ENCODE measurements around the gene PLCB3. TPM values are rescaled to one million over a fixed set of nuclear protein-coding genes. Genes with fewer than 3 reads are reported as not detected.

PLCB3 gene
- total and polyA plus RNA-seq, 2 experiments from 2014 or later = 19.0 to 23.5 TPM

- no peak overlapping the region for H3K4me3 ChIP-seq
- H3K27me3 ChIP-seq = no peaks in the 10 kb centered on the region
- TF ChIP-seq EZH2 (IDR thresholded peaks at IDR 0.05; ENCODE audit: borderline replicate concordance) (no peak), EZH2phosphoT487 (IDR thresholded peaks at IDR 0.05; ENCODE audit: low read depth, severe bottlenecking, unreplicated experiment) (no peak), CTCF (IDR thresholded peaks at IDR 0.05; ENCODE audit: poor library complexity) (no peak)
- peaks cover 5% of the 10 kb centered on the region for H3K4me1 ChIP-seq (ENCODE audit: insufficient read depth)
- no peaks in the 10 kb centered on the region for H3K79me2 ChIP-seq
- H3K27ac ChIP-seq = no peak overlapping the region
- no peaks in the 10 kb centered on the region for H4K20me1 ChIP-seq (ENCODE audit: insufficient read depth, poor library complexity, severe bottlenecking)
- 84% methylated on average over 29 of the region's 29 CpGs for WGBS (ENCODE audit: low lambda C conversion rate, missing lambda C conversion rate)
- H3K9me2 ChIP-seq (replicated peaks; ENCODE audit: insufficient read depth) = no peaks in the 10 kb centered on the region
- no peaks in the 10 kb centered on the region for H3K9me3 ChIP-seq (ENCODE audit: low read depth)
- H2AFZ ChIP-seq = no peak overlapping the region
- no peaks in the 10 kb centered on the region for H3K36me3 ChIP-seq (replicated peaks; ENCODE audit: insufficient read depth, low read depth)
- H3K4me2 ChIP-seq = no peak overlapping the region
- no peak for DNase-seq (ENCODE audit: low spot score)
These were observed 12.0 kb downstream of the PLCB3 start for GRCh38 chr11:64263021-64263946.

GRCh38 chr11:64263947-64264317 lies 12.6 kb downstream of the PLCB3 start:
- H3K27me3 ChIP-seq = no peaks in the 10 kb centered on the region
- H4K20me1 ChIP-seq (ENCODE audit: insufficient read depth, poor library complexity, severe bottlenecking) = no peaks in the 10 kb centered on the region
- no peak for DNase-seq (ENCODE audit: low spot score)
- TF ChIP-seq EZH2phosphoT487 (IDR thresholded peaks at IDR 0.05; ENCODE audit: low read depth, severe bottlenecking, unreplicated experiment) (no peak), EZH2 (IDR thresholded peaks at IDR 0.05; ENCODE audit: borderline replicate concordance) (no peak), CTCF (IDR thresholded peaks at IDR 0.05; ENCODE audit: poor library complexity) (no peak)
- no peak overlapping the region for H3K27ac ChIP-seq
- WGBS (ENCODE audit: low lambda C conversion rate, missing lambda C conversion rate) = 89% methylated on average over 7 of the region's 8 CpGs
- H3K4me1 ChIP-seq (ENCODE audit: insufficient read depth) = peaks cover 11% of the 10 kb centered on the region
- H3K79me2 ChIP-seq = no peaks in the 10 kb centered on the region
- no peaks in the 10 kb centered on the region for H3K36me3 ChIP-seq (replicated peaks; ENCODE audit: insufficient read depth, low read depth)
- H2AFZ ChIP-seq = no peak overlapping the region
- no peak overlapping the region for H3K4me3 ChIP-seq
- H3K9me3 ChIP-seq (ENCODE audit: low read depth) = no peaks in the 10 kb centered on the region
- no peaks in the 10 kb centered on the region for H3K9me2 ChIP-seq (replicated peaks; ENCODE audit: insufficient read depth)
- H3K4me2 ChIP-seq = no peak overlapping the region

- DNase-seq (ENCODE audit: low spot score) = no peak
- Histone ChIP-seq H3K4me2 (no peak overlapping the region), H3K9me3 (ENCODE audit: low read depth) (no peaks in the 10 kb centered on the region), H2AFZ (no peak overlapping the region), H3K27ac (no peak overlapping the region), H3K9me2 (replicated peaks; ENCODE audit: insufficient read depth) (no peaks in the 10 kb centered on the region), H3K4me1 (ENCODE audit: insufficient read depth) (peaks cover 12% of the 10 kb centered on the region), H3K36me3 (replicated peaks; ENCODE audit: insufficient read depth, low read depth) (no peaks in the 10 kb centered on the region), H3K4me3 (no peak overlapping the region), H3K79me2 (no peaks in the 10 kb centered on the region), H4K20me1 (ENCODE audit: insufficient read depth, poor library complexity, severe bottlenecking) (no peaks in the 10 kb centered on the region), H3K27me3 (no peaks in the 10 kb centered on the region)
- 84% methylated on average over 10 of the region's 10 CpGs for WGBS (ENCODE audit: low lambda C conversion rate, missing lambda C conversion rate)
- no peak for TF ChIP-seq EZH2phosphoT487 (IDR thresholded peaks at IDR 0.05; ENCODE audit: low read depth, severe bottlenecking, unreplicated experiment)
- TF ChIP-seq CTCF (IDR thresholded peaks at IDR 0.05; ENCODE audit: poor library complexity) = no peak
- TF ChIP-seq EZH2 (IDR thresholded peaks at IDR 0.05; ENCODE audit: borderline replicate concordance) = no peak
These were observed 13.1 kb downstream of the PLCB3 start for GRCh38 chr11:64264371-64264852.

Data from hepatocyte (in vitro differentiated cells).